ENCODE results near the gene PIK3R1. TPM values are rescaled to one million over a fixed set of nuclear protein-coding genes. Genes with fewer than 3 reads are reported as not detected.
A peak's percentile ranks its signal among the peaks of the same experiment; 100 is the strongest.

Gene PIK3R1
- total and polyA plus RNA-seq, 4 donors: 22.6 to 123 (median 47.3) TPM

DNA sequence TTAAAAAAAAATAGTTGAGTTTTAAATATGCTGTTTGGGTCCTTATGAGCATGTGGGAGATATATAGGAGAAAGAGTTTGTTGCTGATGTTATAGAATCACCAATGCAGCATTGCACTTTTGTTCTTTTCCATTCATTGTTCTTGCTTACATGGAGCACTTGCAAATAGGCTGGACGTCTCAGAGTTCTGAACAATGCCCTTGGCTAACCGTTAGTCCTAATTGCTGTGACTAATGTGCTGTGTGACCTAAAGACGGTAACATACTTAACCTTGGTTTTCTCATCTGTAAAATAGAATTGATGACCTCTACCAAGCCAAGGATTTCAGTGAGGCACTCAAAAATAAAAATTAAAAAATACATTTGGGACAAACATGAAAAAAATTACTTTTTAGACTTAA, 29.8 kb downstream of the PIK3R1 start:
- H3K27ac ChIP-seq (ENCODE audit: low read depth in 1 of 2, low read length in 2 of 2): no peak overlapping the region

DNA sequence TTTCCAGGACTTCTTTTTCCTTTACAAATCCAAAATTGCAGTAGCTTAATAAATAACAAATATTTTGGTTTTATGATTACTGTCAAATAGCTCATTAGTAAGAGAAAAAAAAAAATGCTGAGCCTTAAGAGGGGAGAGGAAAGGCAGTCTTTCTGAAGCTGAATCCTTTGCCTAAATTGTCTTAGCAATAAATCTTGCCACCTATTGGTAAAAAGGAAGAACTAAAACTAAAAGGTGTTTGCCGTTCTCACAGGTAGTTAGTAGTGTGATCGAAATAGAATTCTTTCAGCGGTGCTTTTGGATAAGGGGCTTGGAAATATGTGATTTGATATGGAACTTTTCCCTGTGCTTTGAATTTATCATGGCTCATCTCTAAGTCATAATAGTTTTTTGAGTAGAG, 31.2 kb downstream of the PIK3R1 start:
- DNase-seq (ENCODE audit: low spot score): no peak
- H3K9ac ChIP-seq (ENCODE audit: low read depth in 1 of 2, low read length in 2 of 2): no peak overlapping the region
- no peaks in the 10 kb centered on the region for H3K27me3 ChIP-seq (ENCODE audit: control insufficient read depth in 4 of 4, insufficient read depth in 4 of 4, low read length in 3 of 4)
- peaks cover 0 to 11% (median 5%) of the 10 kb centered on the region in 4 donors for H3K36me3 ChIP-seq (ENCODE audit: control insufficient read depth in 4 of 4, insufficient read depth in 3 of 4, low read depth in 1 of 4, low read length in 3 of 4)
- no peak overlapping the region for H3K27ac ChIP-seq (ENCODE audit: low read depth in 1 of 2, low read length in 2 of 2)
- WGBS: 86% methylated on average over 3 of the region's 3 CpGs
- no peak overlapping the region for H3K4me3 ChIP-seq (ENCODE audit: low read depth in 1 of 3, low read length in 3 of 3)
- H3K9me3 ChIP-seq (ENCODE audit: control insufficient read depth in 4 of 4, low read length in 3 of 4): no peaks in the 10 kb centered on the region
- TF ChIP-seq RAD21 (IDR thresholded peaks at IDR 0.05): peak; percentile 58 to 59
- no peak for TF ChIP-seq EGR1 (IDR thresholded peaks at IDR 0.05; ENCODE audit: low read depth in 2 of 2)
- peaks cover 18 to 51% (median 32%) of the 10 kb centered on the region in 4 donors for H3K4me1 ChIP-seq (ENCODE audit: control insufficient read depth in 4 of 4, insufficient read depth in 4 of 4, low read length in 3 of 4)

More for the DNA sequence above, 29.8 kb downstream of the PIK3R1 start:
- no peak overlapping the region for H3K9ac ChIP-seq (ENCODE audit: low read depth in 1 of 2, low read length in 2 of 2)
- WGBS: 59% methylated on average over 3 of the region's 3 CpGs
- no peak for DNase-seq (ENCODE audit: low spot score)
- no peak overlapping the region for H3K4me3 ChIP-seq (ENCODE audit: low read depth in 1 of 3, low read length in 3 of 3)
- no peak for TF ChIP-seq SP1 (IDR thresholded peaks at IDR 0.05)
- no peak for TF ChIP-seq HNF4G (IDR thresholded peaks at IDR 0.05)
- TF ChIP-seq, protein P1, sequence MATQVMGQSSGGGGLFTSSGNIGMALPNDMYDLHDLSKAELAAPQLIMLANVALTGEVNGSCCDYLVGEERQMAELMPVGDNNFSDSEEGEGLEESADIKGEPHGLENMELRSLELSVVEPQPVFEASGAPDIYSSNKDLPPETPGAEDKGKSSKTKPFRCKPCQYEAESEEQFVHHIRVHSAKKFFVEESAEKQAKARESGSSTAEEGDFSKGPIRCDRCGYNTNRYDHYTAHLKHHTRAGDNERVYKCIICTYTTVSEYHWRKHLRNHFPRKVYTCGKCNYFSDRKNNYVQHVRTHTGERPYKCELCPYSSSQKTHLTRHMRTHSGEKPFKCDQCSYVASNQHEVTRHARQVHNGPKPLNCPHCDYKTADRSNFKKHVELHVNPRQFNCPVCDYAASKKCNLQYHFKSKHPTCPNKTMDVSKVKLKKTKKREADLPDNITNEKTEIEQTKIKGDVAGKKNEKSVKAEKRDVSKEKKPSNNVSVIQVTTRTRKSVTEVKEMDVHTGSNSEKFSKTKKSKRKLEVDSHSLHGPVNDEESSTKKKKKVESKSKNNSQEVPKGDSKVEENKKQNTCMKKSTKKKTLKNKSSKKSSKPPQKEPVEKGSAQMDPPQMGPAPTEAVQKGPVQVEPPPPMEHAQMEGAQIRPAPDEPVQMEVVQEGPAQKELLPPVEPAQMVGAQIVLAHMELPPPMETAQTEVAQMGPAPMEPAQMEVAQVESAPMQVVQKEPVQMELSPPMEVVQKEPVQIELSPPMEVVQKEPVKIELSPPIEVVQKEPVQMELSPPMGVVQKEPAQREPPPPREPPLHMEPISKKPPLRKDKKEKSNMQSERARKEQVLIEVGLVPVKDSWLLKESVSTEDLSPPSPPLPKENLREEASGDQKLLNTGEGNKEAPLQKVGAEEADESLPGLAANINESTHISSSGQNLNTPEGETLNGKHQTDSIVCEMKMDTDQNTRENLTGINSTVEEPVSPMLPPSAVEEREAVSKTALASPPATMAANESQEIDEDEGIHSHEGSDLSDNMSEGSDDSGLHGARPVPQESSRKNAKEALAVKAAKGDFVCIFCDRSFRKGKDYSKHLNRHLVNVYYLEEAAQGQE (IDR thresholded peaks at IDR 0.05): no peak
- no peak for TF ChIP-seq RAD21 (IDR thresholded peaks at IDR 0.05)
- no peak for TF ChIP-seq RXRA (IDR thresholded peaks at IDR 0.05)
- no peak for TF ChIP-seq FOXA2 (IDR thresholded peaks at IDR 0.05)
- TF ChIP-seq YY1 (IDR thresholded peaks at IDR 0.05): no peak
- TF ChIP-seq, protein P2, sequence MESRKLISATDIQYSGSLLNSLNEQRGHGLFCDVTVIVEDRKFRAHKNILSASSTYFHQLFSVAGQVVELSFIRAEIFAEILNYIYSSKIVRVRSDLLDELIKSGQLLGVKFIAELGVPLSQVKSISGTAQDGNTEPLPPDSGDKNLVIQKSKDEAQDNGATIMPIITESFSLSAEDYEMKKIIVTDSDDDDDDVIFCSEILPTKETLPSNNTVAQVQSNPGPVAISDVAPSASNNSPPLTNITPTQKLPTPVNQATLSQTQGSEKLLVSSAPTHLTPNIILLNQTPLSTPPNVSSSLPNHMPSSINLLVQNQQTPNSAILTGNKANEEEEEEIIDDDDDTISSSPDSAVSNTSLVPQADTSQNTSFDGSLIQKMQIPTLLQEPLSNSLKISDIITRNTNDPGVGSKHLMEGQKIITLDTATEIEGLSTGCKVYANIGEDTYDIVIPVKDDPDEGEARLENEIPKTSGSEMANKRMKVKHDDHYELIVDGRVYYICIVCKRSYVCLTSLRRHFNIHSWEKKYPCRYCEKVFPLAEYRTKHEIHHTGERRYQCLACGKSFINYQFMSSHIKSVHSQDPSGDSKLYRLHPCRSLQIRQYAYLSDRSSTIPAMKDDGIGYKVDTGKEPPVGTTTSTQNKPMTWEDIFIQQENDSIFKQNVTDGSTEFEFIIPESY (IDR thresholded peaks at IDR 0.05): no peak
- no peak for TF ChIP-seq NR2F2 (IDR thresholded peaks at IDR 0.05)
- TF ChIP-seq, protein P3, sequence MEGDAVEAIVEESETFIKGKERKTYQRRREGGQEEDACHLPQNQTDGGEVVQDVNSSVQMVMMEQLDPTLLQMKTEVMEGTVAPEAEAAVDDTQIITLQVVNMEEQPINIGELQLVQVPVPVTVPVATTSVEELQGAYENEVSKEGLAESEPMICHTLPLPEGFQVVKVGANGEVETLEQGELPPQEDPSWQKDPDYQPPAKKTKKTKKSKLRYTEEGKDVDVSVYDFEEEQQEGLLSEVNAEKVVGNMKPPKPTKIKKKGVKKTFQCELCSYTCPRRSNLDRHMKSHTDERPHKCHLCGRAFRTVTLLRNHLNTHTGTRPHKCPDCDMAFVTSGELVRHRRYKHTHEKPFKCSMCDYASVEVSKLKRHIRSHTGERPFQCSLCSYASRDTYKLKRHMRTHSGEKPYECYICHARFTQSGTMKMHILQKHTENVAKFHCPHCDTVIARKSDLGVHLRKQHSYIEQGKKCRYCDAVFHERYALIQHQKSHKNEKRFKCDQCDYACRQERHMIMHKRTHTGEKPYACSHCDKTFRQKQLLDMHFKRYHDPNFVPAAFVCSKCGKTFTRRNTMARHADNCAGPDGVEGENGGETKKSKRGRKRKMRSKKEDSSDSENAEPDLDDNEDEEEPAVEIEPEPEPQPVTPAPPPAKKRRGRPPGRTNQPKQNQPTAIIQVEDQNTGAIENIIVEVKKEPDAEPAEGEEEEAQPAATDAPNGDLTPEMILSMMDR (IDR thresholded peaks at IDR 0.05; ENCODE audit: low read depth, low read length, missing input control): no peak
- no peak for TF ChIP-seq FOXA1 (IDR thresholded peaks at IDR 0.05)
- TF ChIP-seq GABPA (IDR thresholded peaks at IDR 0.05 in 1 of 2, conservative IDR thresholded peaks at IDR 0.05 in 1 of 2): no peak
- TF ChIP-seq, protein P4, sequence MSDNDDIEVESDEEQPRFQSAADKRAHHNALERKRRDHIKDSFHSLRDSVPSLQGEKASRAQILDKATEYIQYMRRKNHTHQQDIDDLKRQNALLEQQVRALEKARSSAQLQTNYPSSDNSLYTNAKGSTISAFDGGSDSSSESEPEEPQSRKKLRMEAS (IDR thresholded peaks at IDR 0.05): no peak
- H3K4me1 ChIP-seq (ENCODE audit: control insufficient read depth in 4 of 4, insufficient read depth in 4 of 4, low read length in 3 of 4): peaks cover 14 to 49% (median 25%) of the 10 kb centered on the region in 4 donors
- H3K36me3 ChIP-seq (ENCODE audit: control insufficient read depth in 4 of 4, insufficient read depth in 3 of 4, low read depth in 1 of 4, low read length in 3 of 4): peaks cover 0 to 11% (median 5%) of the 10 kb centered on the region in 4 donors
- H3K27me3 ChIP-seq (ENCODE audit: control insufficient read depth in 4 of 4, insufficient read depth in 4 of 4, low read length in 3 of 4): no peaks in the 10 kb centered on the region
- no peaks in the 10 kb centered on the region for H3K9me3 ChIP-seq (ENCODE audit: control insufficient read depth in 4 of 4, low read length in 3 of 4)
